ENCODE data around the gene MUC20.

MUC20 gene

GRCh38 chr3:195755391-195755790 lies 34.6 kb downstream of the MUC20 start:
- DNase-seq (ENCODE audit: low read depth, low spot score) = no peak

- no peak for DNase-seq (ENCODE audit: low read depth, low spot score)
Measured at GRCh38 chr3:195755791-195756676, 35.3 kb downstream of the MUC20 start.

- DNase-seq (ENCODE audit: low read depth, low spot score) = no peak
Measured at GRCh38 chr3:195757438-195757770, 36.6 kb downstream of the MUC20 start.

- no peak for DNase-seq (ENCODE audit: low read depth, low spot score)
Measured at GRCh38 chr3:195757827-195758226, 37.0 kb downstream of the MUC20 start.

- no peak for DNase-seq (ENCODE audit: low read depth, low spot score)
Measured at GRCh38 chr3:195758721-195759353, 38.1 kb downstream of the MUC20 start.

- DNase-seq (ENCODE audit: low read depth, low spot score) = no peak
Measured at GRCh38 chr3:195760345-195761122, 39.8 kb downstream of the MUC20 start.

GRCh38 chr3:195761123-195761566 lies 40.4 kb downstream of the MUC20 start:
- DNase-seq (ENCODE audit: low read depth, low spot score) = no peak

- no peak for DNase-seq (ENCODE audit: low read depth, low spot score)
Measured at GRCh38 chr3:195761567-195762248, 40.9 kb downstream of the MUC20 start.

GRCh38 chr3:195762249-195762585 lies 41.4 kb downstream of the MUC20 start:
- DNase-seq (ENCODE audit: low read depth, low spot score) = no peak

GRCh38 chr3:195762611-195763010 lies 41.8 kb downstream of the MUC20 start:
- no peak for DNase-seq (ENCODE audit: low read depth, low spot score)

GRCh38 chr3:195763076-195763830 lies 42.5 kb downstream of the MUC20 start:
- no peak for DNase-seq (ENCODE audit: low read depth, low spot score)

- no peak for DNase-seq (ENCODE audit: low read depth, low spot score)
Measured at GRCh38 chr3:195763843-195764825, 43.4 kb downstream of the MUC20 start.

GRCh38 chr3:195764961-195765706 lies 44.4 kb downstream of the MUC20 start:
- DNase-seq (ENCODE audit: low read depth, low spot score) = no peak

GRCh38 chr3:195766671-195767070 lies 45.9 kb downstream of the MUC20 start:
- DNase-seq (ENCODE audit: low read depth, low spot score) = no peak

GRCh38 chr3:195767792-195768191 lies 47.0 kb downstream of the MUC20 start:
- DNase-seq (ENCODE audit: low read depth, low spot score) = no peak

GRCh38 chr3:195768414-195768813 lies 47.6 kb downstream of the MUC20 start:
- DNase-seq (ENCODE audit: low read depth, low spot score) = no peak

- DNase-seq (ENCODE audit: low read depth, low spot score) = no peak
Measured at GRCh38 chr3:195768831-195769303, 48.1 kb downstream of the MUC20 start.

- no peak for DNase-seq (ENCODE audit: low read depth, low spot score)
Measured at GRCh38 chr3:195769551-195769950, 48.8 kb downstream of the MUC20 start.

Measured in iPS DF 19.7 (cell line).